ENCODE measurements around the gene ADGRL1. TPM values are rescaled to one million over a fixed set of nuclear protein-coding genes. Genes with fewer than 3 reads are reported as not detected.
"Not testable (repeated sequence)": the region's sequence is repeated elsewhere in the genome, so short reads cannot be mapped to it uniquely, and the experiment has no call there.

ADGRL1 gene
- total RNA-seq, 1 donor from 2014 or later, result 14.3 TPM

DNA sequence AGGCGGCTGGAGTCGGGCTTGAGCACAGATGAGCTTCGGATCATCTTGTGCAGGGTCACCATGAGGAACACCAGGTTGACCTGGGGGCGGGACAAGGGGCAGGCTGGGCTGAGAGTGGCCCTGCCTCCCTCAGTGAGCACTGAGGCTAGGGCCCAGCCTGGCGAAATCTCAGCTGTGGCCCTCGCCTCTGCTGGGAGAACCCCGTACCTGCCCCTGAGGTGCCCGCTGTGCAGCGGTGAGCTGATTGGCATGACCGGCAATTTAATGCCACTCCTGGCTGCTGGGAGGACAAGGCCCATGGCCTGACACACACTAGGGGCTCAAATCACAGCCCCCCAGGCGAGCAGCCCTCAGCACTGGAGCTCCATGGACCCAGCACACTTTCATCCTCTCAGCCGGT, 49.8 kb downstream of the ADGRL1 start:
- no peaks in the 10 kb centered on the region for H3K4me1 Mint-ChIP-seq
- intact Hi-C loops (cut with micrococcal nuclease), result no loop called here
- H3K4me3 Mint-ChIP-seq, result no peak overlapping the region
- no peak for DNase-seq
- no peaks in the 10 kb centered on the region for H3K27me3 Mint-ChIP-seq
- H3K9me3 Mint-ChIP-seq, result no peaks in the 10 kb centered on the region
- no peak overlapping the region for H3K27ac Mint-ChIP-seq
- peaks cover 8% of the 10 kb centered on the region for H3K36me3 Mint-ChIP-seq (ENCODE audit: low read depth)

GRCh38 chr19:14155371-14155770, 50.6 kb downstream of the ADGRL1 start:
- intact Hi-C loops (cut with micrococcal nuclease), result no loop called here
- no peaks in the 10 kb centered on the region for H3K4me1 Mint-ChIP-seq
- no peak overlapping the region for H3K4me3 Mint-ChIP-seq
- no peaks in the 10 kb centered on the region for H3K9me3 Mint-ChIP-seq
- peaks cover 8% of the 10 kb centered on the region for H3K36me3 Mint-ChIP-seq (ENCODE audit: low read depth)
- no peaks in the 10 kb centered on the region for H3K27me3 Mint-ChIP-seq
- DNase-seq, result no peak
- H3K27ac Mint-ChIP-seq, result no peak overlapping the region

GRCh38 chr19:14152713-14153112, 53.3 kb downstream of the ADGRL1 start:
- Mint-ChIP-seq H3K9me3 (no peaks in the 10 kb centered on the region), H3K4me1 (peaks cover 19% of the 10 kb centered on the region), H3K27ac (no peak overlapping the region), H3K36me3 (ENCODE audit: low read depth) (peaks cover 5% of the 10 kb centered on the region), H3K27me3 (no peaks in the 10 kb centered on the region), H3K4me3 (no peak overlapping the region)
- DNase-seq, result no peak
- intact Hi-C loops (cut with micrococcal nuclease), result no loop called here

GRCh38 chr19:14150770-14151661, 55.0 kb downstream of the ADGRL1 start:
- H3K4me3 Mint-ChIP-seq, result no peak overlapping the region
- H3K9me3 Mint-ChIP-seq, result no peaks in the 10 kb centered on the region
- H3K4me1 Mint-ChIP-seq, result peaks cover 23% of the 10 kb centered on the region
- no peaks in the 10 kb centered on the region for H3K27me3 Mint-ChIP-seq
- DNase-seq, result peak; percentile 55
- H3K36me3 Mint-ChIP-seq (ENCODE audit: low read depth), result peaks cover 3% of the 10 kb centered on the region
- intact Hi-C loops (cut with micrococcal nuclease), result no loop called here
- H3K27ac Mint-ChIP-seq, result peak overlapping the region; percentile 20

- peak; percentile 71 for DNase-seq
- intact Hi-C loops (cut with micrococcal nuclease), result no loop called here
- no peaks in the 10 kb centered on the region for H3K27me3 Mint-ChIP-seq
- no peaks in the 10 kb centered on the region for H3K9me3 Mint-ChIP-seq
- peak overlapping the region; percentile 83 for H3K4me3 Mint-ChIP-seq
- peaks cover 30% of the 10 kb centered on the region for H3K4me1 Mint-ChIP-seq
- peak overlapping the region; percentile 97 for H3K27ac Mint-ChIP-seq
- peaks cover 1% of the 10 kb centered on the region for H3K36me3 Mint-ChIP-seq (ENCODE audit: low read depth)
Observed at GRCh38 chr19:14150041-14150769, 55.8 kb downstream of the ADGRL1 start.

- Mint-ChIP-seq H3K27ac (peak overlapping the region; percentile 97), H3K4me3 (peak overlapping the region; percentile 83), H3K9me3 (no peaks in the 10 kb centered on the region), H3K4me1 (peaks cover 30% of the 10 kb centered on the region), H3K27me3 (no peaks in the 10 kb centered on the region), H3K36me3 (ENCODE audit: low read depth) (no peaks in the 10 kb centered on the region)
- intact Hi-C loops (cut with micrococcal nuclease), result no loop called here
- peak; percentile 89 for DNase-seq
Observed at GRCh38 chr19:14149509-14149994, 56.4 kb downstream of the ADGRL1 start.

GRCh38 chr19:14148751-14149410, 57.1 kb downstream of the ADGRL1 start:
- Mint-ChIP-seq H3K9me3 (no peaks in the 10 kb centered on the region), H3K4me1 (peaks cover 30% of the 10 kb centered on the region), H3K27me3 (no peaks in the 10 kb centered on the region), H3K36me3 (ENCODE audit: low read depth) (no peaks in the 10 kb centered on the region), H3K4me3 (peak overlapping the region; percentile 83), H3K27ac (peak overlapping the region; percentile 97)
- peak; percentile 58 for DNase-seq
- intact Hi-C loops (cut with micrococcal nuclease), result no loop called here

DNA sequence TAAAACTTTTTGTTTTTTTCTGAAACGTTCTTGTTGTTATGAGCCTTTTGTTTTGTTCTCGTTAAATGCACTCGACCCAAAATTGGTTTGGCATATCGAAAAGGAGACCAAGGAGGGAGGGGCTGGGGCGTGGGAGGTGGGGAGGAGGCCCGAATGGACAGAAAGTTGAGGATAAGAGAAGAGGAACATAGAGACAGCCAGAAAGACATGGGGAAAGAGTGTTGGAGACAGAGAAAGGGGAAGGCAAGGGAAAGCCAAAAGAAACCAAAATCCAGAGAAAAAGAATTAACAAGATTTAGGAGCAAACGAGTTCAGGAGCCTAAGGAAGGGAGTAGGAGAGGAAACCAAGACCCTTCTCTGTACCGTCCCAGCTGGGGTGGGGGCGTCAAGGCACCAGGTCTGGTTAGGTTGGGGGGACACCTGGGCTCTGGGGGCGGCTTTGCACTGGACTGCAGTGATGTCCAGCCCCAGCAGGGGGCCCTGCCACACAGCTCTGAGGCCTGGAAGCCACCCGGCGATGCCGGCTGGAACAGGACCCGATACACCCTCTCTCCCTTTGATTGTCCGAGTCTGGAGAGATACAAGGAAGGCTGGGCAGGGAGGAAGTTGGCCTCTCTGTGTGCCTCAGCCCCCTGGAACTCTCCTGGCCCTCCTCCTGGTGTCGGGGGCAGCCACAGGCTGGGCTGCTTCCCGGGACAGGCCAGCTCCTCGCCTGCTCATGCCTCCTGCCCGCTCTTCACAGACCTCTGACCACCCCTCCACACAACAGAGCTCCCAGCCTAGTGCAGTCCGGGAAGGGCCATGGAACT, 58.0 kb downstream of the ADGRL1 start:
- no peaks in the 10 kb centered on the region for H3K9me3 Mint-ChIP-seq
- intact Hi-C loops (cut with micrococcal nuclease), result no loop called here
- peak overlapping the region; percentile 85 for H3K27ac Mint-ChIP-seq
- peak; percentile 85 for DNase-seq
- no peaks in the 10 kb centered on the region for H3K27me3 Mint-ChIP-seq
- peaks cover 30% of the 10 kb centered on the region for H3K4me1 Mint-ChIP-seq
- H3K36me3 Mint-ChIP-seq (ENCODE audit: low read depth), result no peaks in the 10 kb centered on the region
- H3K4me3 Mint-ChIP-seq, result peak overlapping the region; percentile 83

GRCh38 chr19:14146789-14147216, 59.2 kb downstream of the ADGRL1 start:
- intact Hi-C loops (cut with micrococcal nuclease), result no loop called here
- H3K36me3 Mint-ChIP-seq (ENCODE audit: low read depth), result no peaks in the 10 kb centered on the region
- H3K9me3 Mint-ChIP-seq, result no peaks in the 10 kb centered on the region
- H3K4me1 Mint-ChIP-seq, result peaks cover 36% of the 10 kb centered on the region
- no peak overlapping the region for H3K4me3 Mint-ChIP-seq
- H3K27me3 Mint-ChIP-seq, result no peaks in the 10 kb centered on the region
- peak; percentile 52 for DNase-seq
- H3K27ac Mint-ChIP-seq, result no peak overlapping the region

DNA sequence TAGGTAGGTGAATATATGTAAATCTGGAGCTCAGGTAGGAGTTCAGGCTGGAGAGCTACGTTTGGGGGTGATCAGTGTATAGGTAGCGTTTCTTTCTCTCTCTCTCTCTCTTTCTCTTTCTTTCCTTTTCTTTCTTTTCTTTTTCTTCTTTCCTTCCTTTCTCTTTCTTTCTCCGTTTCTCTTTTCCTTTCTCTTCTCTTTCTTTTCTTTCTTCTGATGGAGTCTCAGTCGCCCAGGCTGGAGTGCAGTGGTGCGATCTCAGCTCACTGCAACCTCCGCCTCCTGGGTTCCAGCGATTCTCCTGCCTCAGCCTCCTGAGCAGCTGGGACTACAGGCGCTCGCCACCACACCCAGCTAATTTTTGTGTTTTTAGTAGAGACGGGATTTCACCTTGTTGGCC, 59.8 kb downstream of the ADGRL1 start:
- H3K27me3 Mint-ChIP-seq; H3K36me3 Mint-ChIP-seq (ENCODE audit: low read depth); H3K4me3 Mint-ChIP-seq; DNase-seq; intact Hi-C loops (cut with micrococcal nuclease); H3K9me3 Mint-ChIP-seq: not testable (repeated sequence)
- H3K27ac Mint-ChIP-seq, result peak overlapping the region; percentile 21
- H3K4me1 Mint-ChIP-seq, result peaks cover 40% of the 10 kb centered on the region

GRCh38 chr19:14145381-14145780, 60.6 kb downstream of the ADGRL1 start:
- Mint-ChIP-seq H3K27me3 (no peaks in the 10 kb centered on the region), H3K27ac (no peak overlapping the region), H3K36me3 (ENCODE audit: low read depth) (peaks cover 2% of the 10 kb centered on the region), H3K9me3 (no peaks in the 10 kb centered on the region), H3K4me3 (no peak overlapping the region), H3K4me1 (peaks cover 42% of the 10 kb centered on the region)
- intact Hi-C loops (cut with micrococcal nuclease), result no loop called here
- DNase-seq, result no peak

- no peak overlapping the region for H3K27ac Mint-ChIP-seq
- H3K36me3 Mint-ChIP-seq (ENCODE audit: low read depth), result peaks cover 10% of the 10 kb centered on the region
- H3K27me3 Mint-ChIP-seq, result no peaks in the 10 kb centered on the region
- no peak overlapping the region for H3K4me3 Mint-ChIP-seq
- H3K9me3 Mint-ChIP-seq, result no peaks in the 10 kb centered on the region
- no peak for DNase-seq
- H3K4me1 Mint-ChIP-seq, result peaks cover 33% of the 10 kb centered on the region
- intact Hi-C loops (cut with micrococcal nuclease), result no loop called here
Observed at GRCh38 chr19:14142262-14143190, 63.4 kb downstream of the ADGRL1 start.

Data from activated CD4-positive, alpha-beta T cell treated with anti-CD3 and anti-CD28 coated beads, Interleukin-2, amount 10 ng/mL, durations not matched to agents 24 days and 14 days (primary cell).